Nephron (organoid): Measurements from ENCODE around the gene KCTD2.
A peak's percentile ranks its signal among the peaks of the same experiment; 100 is the strongest.

ENCODE experiments used
- H3K27ac Mint-ChIP-seq, 3 experiments: 2 replicates each; pipeline ENCODE4 v1.8.0; 2020; ENCODE audit warnings: mixed read lengths in 3 of 3, mild to moderate bottlenecking in 2 of 3, moderate library complexity in 1 of 3
- H3K27me3 Mint-ChIP-seq: 2 replicates; pipeline ENCODE4 v1.8.0; 2021; ENCODE audit warnings: low read depth, mild to moderate bottlenecking, moderate library complexity, mixed read lengths
- H3K36me3 Mint-ChIP-seq: 2 replicates; pipeline ENCODE4 v1.8.0; 2020; ENCODE audit warnings: low read depth, mixed read lengths
- H3K4me1 Mint-ChIP-seq: 2 replicates; pipeline ENCODE4 v1.8.0; 2020; ENCODE audit warnings: mixed read lengths
- H3K4me3 Mint-ChIP-seq, 3 experiments: 2 replicates each; pipeline ENCODE4 v1.8.0; 2020; ENCODE audit warnings: mild to moderate bottlenecking in 3 of 3, mixed read lengths in 3 of 3, moderate library complexity in 2 of 3
- H3K9me3 Mint-ChIP-seq: 2 replicates; pipeline ENCODE4 v1.8.0; 2020; ENCODE audit warnings: mixed read lengths
- CTCF ChIP-seq, 3 experiments: fragments of 200-600 bp; sonication (generic); IDR thresholded peaks; one replicate each; pipeline ENCODE4 v1.5.0; 2021; ENCODE audit warnings: antibody characterized with exemption in 3 of 3; ENCODE audit not compliant: unreplicated experiment in 3 of 3

KCTD2 gene

GRCh38 chr17:75081611-75082540 is 34.9 kb downstream of the KCTD2 start:
- H3K4me1 Mint-ChIP-seq: peaks cover 49% of the 10 kb centered on the region
- peaks cover 4% of the 10 kb centered on the region for H3K27me3 Mint-ChIP-seq
- no peaks in the 10 kb centered on the region for H3K9me3 Mint-ChIP-seq
- no peaks in the 10 kb centered on the region for H3K36me3 Mint-ChIP-seq
- TF ChIP-seq CTCF (IDR thresholded peaks at IDR 0.05; ENCODE audit: unreplicated experiment in 3 of 3): no peak
- H3K4me3 Mint-ChIP-seq: no peak overlapping the region
- H3K27ac Mint-ChIP-seq: peak overlapping the region in 2 of 3 experiments; percentile 23 to 55

GRCh38 chr17:75082683-75083082 is 35.7 kb downstream of the KCTD2 start:
- Mint-ChIP-seq H3K9me3 (no peaks in the 10 kb centered on the region), H3K27me3 (peaks cover 4% of the 10 kb centered on the region)

GRCh38 chr17:75084039-75084660 is 37.1 kb downstream of the KCTD2 start:
- H3K36me3 Mint-ChIP-seq: no peaks in the 10 kb centered on the region
- H3K9me3 Mint-ChIP-seq: no peaks in the 10 kb centered on the region
- no peak for TF ChIP-seq CTCF (IDR thresholded peaks at IDR 0.05; ENCODE audit: unreplicated experiment in 3 of 3)
- H3K4me3 Mint-ChIP-seq: peak overlapping the region in 2 of 3 experiments; percentile 16 to 37
- peak overlapping the region; percentile 50 to 79 (median 77) for H3K27ac Mint-ChIP-seq
- peaks cover 46% of the 10 kb centered on the region for H3K4me1 Mint-ChIP-seq
- H3K27me3 Mint-ChIP-seq: peaks cover 1% of the 10 kb centered on the region

More at GRCh38 chr17:75082683-75083082, 35.7 kb downstream of the KCTD2 start:
- peaks cover 49% of the 10 kb centered on the region for H3K4me1 Mint-ChIP-seq
- TF ChIP-seq CTCF (IDR thresholded peaks at IDR 0.05; ENCODE audit: unreplicated experiment in 3 of 3): no peak
- peak overlapping the region in 2 of 3 experiments; percentile 4 to 26 for H3K27ac Mint-ChIP-seq
- H3K4me3 Mint-ChIP-seq: peak overlapping the region in 1 of 3 experiments; percentile 23
- no peaks in the 10 kb centered on the region for H3K36me3 Mint-ChIP-seq

GRCh38 chr17:75086496-75087181 is 39.6 kb downstream of the KCTD2 start:
- no peak for TF ChIP-seq CTCF (IDR thresholded peaks at IDR 0.05; ENCODE audit: unreplicated experiment in 3 of 3)
- Mint-ChIP-seq H3K9me3 (no peaks in the 10 kb centered on the region), H3K27me3 (no peaks in the 10 kb centered on the region), H3K4me3 (peak overlapping the region; percentile 73 to 84 (median 78)), H3K36me3 (no peaks in the 10 kb centered on the region), H3K27ac (peak overlapping the region; percentile 67 to 86 (median 86)), H3K4me1 (peaks cover 57% of the 10 kb centered on the region)

GRCh38 chr17:75087182-75087557 is 40.1 kb downstream of the KCTD2 start:
- no peak for TF ChIP-seq CTCF (IDR thresholded peaks at IDR 0.05; ENCODE audit: unreplicated experiment in 3 of 3)

More at GRCh38 chr17:75087182-75087557, 40.1 kb downstream of the KCTD2 start:
- Mint-ChIP-seq H3K9me3 (no peaks in the 10 kb centered on the region), H3K36me3 (no peaks in the 10 kb centered on the region), H3K4me3 (peak overlapping the region; percentile 73 to 84 (median 78)), H3K27ac (peak overlapping the region; percentile 67 to 86 (median 86)), H3K27me3 (no peaks in the 10 kb centered on the region), H3K4me1 (peaks cover 59% of the 10 kb centered on the region)
